Measurements from ENCODE around the gene SOX18. TPM values are rescaled to one million over a fixed set of nuclear protein-coding genes. Genes with fewer than 3 reads are reported as not detected.
"Not testable (repeated sequence)": the region's sequence is repeated elsewhere in the genome, so short reads cannot be mapped to it uniquely, and the experiment has no call there.

SOX18 gene
- total RNA-seq, 1 donor from 2014 or later, result 8.7 TPM

DNA sequence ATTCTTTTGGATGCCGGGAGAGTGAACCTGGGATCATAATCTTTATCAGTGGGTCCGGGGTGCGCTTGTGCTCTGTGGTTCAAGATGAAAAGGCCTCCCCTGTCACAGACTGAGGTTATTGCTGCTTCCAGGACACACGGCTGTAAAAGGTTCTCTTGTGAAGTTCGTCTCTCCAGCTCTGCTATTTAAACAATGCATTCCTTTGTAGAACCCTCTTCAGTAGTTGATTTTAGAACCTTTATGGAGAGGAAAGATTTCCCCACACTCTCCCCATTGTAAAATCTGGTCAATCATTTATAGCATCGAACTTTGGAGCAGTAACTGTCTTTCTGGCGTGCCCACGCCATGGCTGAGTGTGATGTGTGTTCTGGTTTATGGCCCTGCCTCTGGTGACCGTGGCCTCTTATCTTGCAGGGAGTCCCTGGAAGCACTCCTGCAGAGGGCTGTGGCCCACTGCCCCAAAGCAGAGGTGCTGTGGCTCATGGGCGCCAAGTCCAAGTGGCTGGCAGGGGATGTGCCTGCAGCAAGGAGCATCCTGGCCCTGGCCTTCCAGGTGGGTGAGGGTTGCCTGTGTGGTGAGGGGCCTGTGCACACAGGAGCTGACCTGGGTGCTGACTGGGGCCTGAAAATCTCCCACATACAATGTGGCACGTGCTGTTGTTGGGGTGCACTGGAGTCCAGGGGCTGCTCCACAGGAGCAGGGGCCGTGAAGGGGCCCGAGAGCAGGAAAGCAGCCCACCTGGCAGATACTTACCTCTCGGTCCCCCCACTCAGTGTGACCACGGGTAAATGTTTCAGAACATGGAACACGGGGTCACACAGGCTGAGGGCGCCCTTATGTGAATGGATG is 25.1 kb downstream of the SOX18 start:
- no peak for DNase-seq (ENCODE audit: low spot score)

DNA sequence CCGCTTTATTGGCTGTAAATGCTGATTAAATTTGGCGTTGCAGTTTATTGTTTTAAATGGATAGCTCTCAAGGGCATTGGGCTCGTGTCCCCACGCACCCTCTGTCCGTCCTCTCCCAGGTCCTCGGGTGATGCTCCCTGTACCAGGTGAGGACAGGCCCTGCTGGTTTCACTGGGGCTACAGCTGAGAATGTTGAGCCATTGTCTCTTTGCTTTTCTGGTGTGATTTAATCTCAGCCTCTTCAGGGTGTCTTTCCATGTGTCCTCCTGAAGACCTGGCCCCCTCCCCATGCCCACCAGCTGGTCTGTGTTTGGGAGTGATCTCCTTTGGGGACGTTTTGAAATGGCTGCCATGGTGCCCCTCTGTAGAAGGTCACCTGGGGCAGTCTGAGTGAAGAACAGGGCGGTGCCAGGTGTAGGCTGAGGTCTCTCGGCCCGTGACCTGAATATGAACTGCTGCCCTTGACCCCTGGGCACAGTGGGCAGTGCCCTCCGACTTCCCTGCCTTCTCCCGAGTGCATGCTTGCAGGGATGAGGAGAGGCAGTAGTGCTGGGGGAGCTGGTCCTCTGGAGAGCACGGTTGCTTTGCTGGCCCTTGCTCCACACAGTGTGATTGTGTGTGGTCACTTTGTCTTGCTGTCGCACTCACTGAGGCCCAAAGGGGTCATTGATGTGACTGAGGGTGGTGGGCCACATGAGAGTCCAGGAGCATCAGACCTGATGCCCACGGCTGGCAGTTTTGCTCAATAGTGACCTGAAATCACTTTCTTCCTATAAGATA is 25.9 kb downstream of the SOX18 start:
- DNase-seq (ENCODE audit: low spot score), result no peak

DNA sequence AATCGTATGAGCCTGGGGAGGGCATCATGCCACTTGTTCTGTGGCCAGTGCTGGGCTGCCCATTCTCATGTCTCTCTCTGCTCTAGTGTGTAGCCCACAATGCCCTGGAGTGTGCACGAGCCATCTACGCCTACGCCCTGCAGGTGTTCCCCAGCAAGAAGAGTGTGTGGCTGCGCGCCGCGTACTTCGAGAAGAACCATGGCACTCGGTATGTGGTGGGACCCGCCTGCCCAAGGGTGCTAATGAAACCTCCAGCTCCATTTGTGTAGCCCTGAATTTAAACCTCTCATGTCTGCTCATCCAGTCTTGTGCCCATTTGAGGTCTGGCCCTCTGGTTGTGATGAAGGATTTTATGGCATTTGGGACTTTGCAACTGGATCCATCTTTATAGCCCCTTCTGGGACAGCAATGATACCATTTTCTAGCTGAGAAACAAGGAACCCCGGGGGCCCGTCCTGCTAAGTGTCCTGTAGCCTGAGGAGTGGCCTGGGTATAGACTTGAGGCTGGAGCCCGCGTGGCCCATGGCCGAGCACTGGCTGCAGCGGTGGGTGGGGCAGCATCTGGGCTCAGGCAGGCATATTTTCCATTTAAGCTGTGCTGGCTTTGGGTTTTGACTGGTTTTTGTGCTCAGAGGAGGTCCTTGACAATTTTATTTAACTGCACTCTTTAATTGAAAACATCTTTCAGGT is 26.6 kb downstream of the SOX18 start:
- DNase-seq (ENCODE audit: low spot score), result no peak

DNA sequence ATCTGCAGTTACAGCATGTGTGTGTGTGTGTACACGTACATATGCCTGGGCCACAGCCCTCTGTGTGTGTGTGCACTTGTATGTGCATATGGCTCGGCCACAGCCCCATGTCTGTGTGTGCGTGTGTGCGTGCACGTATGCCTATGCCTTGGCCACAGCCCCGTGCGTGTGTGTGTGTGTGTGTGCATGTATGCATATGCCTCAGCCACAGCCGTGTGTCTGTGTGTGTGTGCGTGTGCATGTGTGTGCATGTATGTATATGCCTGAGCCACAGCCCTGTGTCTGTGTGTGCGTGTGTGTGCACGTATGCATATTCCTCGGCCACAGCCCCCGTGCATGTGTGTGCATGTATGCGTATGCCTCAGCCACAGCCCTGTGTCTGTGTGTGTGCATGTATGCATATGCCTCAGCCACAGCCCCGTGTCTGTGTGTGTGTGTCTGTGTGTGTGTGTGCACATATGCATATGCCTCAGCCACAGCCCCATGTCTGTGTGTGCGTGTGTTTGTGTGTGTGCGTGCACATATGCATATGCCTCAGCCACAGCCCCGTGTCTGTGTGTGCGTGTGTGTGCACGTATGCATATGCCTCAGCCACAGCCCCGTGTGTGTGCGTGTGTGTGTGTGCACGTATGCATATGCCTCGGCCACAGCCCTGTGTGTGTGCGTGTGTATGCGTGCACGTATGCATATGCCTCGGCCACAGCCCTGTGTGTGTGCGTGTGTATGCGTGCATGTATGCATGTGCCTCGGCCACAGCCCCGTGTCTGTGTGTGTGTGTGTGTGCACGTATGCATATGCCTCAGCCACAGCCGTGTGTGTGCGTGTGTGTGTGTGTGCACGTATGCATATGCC is 28.1 kb downstream of the SOX18 start:
- no peak for DNase-seq (ENCODE audit: low spot score)

DNA sequence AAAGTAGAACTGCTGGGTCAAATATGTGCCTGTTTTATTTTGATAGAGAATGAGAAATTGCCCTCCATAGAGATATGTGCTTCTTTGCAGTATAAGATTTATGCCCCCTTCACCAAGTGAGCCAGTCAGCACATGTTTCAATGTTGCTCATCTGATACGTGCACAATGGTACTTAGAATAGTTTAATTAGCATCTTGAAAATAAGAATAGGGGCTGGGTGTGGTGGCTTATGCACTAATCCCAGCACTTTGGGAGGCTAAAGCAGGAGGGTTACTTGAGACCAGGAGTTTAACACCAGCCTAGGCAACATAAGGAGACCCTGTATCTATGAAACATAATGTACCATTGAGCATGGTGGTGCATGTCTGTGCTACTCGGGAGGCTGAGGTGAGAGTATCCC is 33.8 kb downstream of the SOX18 start:
- no peak for DNase-seq (ENCODE audit: low spot score)

DNA sequence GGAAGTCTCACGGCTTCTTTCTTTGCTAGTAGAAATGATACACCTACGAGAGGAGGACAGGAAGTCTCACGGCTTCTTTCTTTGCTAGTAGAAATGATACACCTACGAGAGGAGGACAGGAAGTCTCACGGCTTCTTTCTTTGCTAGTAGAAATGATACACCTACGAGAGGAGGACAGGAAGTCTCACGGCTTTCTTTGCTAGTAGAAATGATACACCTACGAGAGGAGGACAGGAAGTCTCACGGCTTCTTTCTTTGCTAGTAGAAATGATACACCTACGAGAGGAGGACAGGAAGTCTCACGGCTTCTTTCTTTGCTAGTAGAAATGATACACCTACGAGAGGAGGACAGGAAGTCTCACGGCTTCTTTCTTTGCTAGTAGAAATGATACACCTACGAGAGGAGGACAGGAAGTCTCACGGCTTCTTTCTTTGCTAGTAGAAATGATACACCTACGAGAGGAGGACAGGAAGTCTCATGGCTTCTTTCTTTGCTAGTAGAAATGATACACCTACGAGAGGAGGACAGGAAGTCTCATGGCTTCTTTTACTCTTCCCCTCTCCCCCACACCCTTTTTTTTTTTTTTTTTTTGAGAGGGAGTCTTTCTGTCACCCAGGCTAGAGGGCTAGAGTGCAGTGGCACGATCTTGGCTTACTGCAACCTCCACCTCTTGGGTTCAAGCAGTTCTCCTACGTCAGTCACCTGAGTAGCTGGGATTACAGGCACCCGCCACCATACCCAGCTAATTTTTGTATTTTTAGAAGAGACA is 36.9 kb downstream of the SOX18 start:
- not testable (repeated sequence) for DNase-seq (ENCODE audit: low spot score)

DNA sequence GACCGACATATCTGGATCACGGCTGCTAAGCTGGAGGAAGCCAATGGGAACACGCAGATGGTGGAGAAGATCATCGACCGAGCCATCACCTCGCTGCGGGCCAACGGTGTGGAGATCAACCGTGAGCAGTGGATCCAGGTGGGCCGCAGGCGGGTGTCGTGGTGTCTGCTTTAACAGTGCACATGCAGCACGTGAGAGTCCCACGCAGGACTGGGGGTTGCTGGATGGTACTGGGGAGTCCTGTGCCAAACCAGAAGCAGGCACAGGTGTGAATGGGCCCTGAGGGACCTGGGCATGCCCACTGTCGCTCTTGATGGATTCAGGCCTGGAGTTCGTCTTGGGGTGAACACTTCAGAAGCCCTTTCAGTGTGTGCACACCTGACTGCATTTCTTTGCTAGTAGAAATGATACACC is 38.1 kb downstream of the SOX18 start:
- no peak for DNase-seq (ENCODE audit: low spot score)

DNA sequence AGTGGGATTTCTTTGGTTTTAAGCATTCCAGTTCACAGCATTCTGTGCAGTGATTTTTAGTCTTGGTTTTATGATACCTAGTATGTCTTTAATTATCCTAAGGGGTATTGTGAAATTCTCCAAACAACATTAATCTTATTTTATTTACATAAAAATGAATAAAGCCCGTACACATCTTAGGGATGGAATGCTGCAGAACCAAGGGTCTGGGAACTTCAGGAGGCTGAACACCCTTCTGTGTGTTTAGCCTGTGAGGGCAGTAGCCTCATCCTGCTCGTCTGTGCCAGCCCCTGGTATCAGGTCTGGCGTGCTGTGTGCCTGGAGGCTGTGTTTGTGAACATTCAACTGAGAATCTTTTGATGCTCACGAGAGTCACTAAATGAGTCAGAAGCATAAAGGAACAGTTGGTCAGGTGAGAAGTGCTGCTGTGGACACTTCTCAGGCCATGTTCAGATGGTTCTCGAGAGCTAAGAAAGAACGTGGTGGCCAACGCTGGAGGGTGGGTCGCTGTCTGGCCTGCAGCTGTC is 38.7 kb downstream of the SOX18 start:
- DNase-seq (ENCODE audit: low spot score), result no peak

DNA sequence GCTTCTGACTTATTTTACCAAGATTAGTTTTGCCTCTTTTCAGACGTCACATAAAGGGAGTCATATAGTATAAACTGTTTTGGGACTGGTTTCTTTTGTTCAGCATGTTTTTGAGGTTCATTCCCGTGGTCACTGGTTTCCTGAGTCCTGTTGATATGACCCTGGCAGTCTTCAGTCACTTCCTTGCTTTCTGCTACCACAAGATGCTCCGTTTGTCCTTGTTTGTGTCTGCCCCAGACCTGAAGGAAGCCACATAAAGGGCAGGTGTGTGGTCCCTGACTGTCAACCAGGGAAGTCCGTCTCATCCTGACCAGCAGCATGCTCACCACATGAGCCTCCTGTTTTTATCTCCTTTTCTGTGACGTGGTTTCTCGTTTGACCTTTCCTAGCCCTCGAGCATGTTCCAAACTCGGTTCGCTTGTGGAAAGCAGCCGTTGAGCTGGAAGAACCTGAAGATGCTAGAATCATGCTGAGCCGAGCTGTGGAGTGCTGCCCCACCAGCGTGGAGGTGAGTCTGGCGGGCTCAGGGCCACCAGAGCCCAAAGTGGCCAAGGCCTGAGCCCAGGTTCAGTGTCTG is 39.5 kb downstream of the SOX18 start:
- DNase-seq (ENCODE audit: low spot score), result no peak

DNA sequence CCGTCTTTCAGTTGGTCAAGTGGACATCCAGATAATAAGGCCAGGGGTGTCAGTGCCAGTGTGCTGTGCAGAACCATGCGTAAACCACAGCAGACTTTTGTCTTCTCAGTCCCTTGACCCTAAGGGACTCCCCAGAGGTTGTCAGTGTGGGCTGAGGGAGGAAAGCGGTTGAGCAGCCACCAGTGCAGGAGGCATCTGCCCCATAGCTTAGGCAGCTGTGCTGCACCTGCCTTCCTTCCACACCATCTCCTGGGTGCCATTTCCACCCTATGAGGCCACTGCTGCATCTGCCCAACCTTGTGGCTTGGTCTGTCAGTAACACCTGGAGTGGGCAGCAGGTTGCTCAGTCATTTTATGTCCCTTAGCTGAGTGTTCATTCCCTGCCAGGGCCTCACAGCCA is 42.5 kb downstream of the SOX18 start:
- DNase-seq (ENCODE audit: low spot score), result no peak

DNA sequence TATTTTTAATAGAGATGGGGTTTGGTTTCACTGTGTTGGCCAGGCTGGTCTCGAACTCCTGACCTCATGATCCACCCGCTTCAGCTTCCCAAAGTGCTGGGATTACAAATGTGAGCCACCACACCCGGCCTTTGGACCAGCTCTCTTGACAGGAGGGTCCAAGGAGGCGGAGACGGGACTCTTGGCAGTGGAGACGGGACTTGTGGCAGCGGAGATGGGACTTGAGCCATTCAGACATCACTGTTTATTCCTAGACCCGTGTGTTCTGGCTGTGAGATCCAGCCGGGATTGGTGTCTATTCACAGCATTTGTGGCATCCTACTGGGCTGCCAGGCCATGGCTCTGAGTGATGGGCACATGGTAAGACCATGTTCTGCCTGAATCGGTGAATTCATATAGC is 42.9 kb downstream of the SOX18 start:
- no peak for DNase-seq (ENCODE audit: low spot score)

DNA sequence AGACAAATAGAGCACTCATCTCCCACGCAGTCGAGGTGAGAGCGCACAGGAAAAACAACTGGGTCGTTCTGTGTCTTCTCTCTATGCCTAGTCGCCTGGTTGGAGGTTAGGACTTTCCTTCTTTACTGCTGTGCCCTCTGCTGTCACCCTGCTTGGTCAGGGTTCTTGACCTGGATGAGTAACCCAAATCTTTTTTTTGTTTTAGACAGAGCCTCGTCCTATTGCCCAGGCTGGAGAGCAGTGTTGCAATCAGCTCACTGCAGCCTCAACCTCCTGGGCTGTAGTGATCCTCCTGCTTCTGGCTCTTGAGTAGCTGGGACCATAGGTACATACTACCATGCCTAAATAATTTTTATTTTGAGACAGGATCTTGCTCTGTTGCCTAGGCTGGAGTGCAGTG is 44.0 kb downstream of the SOX18 start:
- no peak for DNase-seq (ENCODE audit: low spot score)

DNA sequence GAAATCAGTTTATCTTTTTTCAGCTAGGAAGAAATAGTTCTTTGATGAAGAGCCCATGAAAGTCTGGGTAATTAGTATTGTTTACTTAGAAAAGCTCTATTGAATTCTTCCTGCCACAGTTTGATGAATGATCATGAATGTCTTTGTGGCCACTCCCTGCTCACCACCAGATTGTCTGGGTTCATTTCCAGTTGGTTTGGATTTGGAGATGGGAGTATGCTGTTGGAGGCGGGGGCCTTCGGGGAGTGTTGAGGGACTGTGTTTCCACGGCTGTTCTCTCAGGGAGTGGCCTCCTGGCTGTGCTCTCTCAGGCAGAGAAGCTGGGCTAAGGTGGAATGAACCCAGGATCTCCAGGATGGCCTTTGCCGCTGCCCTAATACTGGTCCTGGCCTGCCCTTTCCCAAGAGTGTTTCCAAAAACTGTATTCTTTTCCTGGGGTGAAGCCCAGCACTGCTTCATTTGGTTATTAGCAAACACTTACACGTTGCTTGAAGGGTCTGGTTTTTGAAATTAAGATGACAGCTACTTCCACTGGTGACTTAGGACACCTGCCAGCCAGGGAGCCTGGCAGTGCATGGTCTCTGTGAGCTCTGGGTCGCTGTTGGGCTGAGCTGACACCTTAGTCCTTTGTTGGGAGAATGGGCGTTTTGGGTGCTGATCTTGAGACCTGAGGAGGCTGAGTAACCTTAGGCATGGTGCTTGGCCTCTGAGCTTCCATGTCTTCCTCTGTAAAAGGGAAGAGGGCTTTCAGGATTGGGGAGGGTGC is 45.3 kb downstream of the SOX18 start:
- peak; percentile 5 for DNase-seq (ENCODE audit: low spot score)

DNA sequence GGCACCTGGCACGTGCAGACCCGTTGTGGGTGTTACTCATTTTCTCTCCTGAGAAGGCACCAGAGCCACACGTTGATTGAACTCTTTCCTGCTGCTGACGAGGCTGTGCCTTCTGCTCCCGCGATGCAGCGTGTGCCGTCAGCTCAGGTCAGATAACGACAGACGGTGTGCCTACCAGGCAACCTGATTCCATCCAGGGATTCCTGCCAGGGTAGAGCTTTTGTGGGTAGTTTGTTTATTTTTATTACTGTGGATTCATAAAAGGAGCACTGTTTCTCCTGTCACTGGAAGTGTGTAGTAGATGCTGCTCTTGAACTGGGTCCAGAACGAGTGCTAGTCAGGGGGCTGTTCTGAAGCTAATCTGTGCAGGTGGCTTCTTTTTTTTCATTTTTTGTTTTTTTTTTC is 47.8 kb downstream of the SOX18 start:
- DNase-seq (ENCODE audit: low spot score), result no peak

DNA sequence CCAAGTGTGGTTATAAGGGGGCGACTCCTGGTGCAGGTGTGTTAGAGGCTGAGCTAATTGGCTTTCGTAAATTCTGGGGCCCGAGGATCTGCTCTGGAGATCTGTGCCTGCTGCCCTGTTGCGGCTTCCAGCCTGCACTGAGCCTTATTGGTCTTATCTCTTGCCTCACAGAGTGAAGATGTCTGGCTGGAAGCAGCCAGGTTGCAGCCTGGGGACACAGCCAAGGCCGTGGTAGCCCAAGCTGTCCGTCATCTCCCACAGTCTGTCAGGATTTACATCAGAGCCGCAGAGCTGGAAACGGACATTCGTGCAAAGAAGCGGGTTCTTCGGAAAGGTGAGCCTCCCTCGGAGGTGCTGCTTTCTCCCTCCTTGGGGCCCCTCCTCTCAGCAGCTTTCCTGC is 48.5 kb downstream of the SOX18 start:
- no peak for DNase-seq (ENCODE audit: low spot score)
